GM12874 (cell line): ENCODE data around the gene LHFPL3.

Experiments
- TF ChIP-seq, protein P1 (sequence below): IDR thresholded peaks from 2 replicates; pipeline ENCODE4 v1.5.1; 2011; ENCODE audit warnings: low read depth, mild to moderate bottlenecking, control low read depth, low read length, moderate library complexity; ENCODE audit not compliant: insufficient read depth

The LHFPL3 gene

DNA sequence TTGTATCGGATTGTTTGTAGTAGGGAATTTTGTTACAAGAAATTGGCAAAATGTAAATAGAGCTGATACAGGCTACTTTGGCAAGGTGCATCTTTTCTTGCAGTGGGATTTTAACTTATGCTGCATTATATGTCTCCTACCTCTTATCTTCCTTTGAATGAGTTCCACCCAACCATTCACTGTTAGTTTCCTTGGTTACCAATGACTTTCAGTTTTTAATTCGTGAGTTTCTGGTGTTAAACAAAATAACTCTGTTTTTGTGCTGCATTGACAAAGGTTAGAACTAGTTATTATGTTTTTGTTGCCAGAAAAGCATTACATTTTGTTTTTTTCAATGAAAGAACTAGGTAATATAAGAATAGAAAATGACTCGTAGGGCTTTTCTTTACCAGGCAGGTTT lies 327.2 kb downstream of the LHFPL3 start:
- TF ChIP-seq, protein P1, sequence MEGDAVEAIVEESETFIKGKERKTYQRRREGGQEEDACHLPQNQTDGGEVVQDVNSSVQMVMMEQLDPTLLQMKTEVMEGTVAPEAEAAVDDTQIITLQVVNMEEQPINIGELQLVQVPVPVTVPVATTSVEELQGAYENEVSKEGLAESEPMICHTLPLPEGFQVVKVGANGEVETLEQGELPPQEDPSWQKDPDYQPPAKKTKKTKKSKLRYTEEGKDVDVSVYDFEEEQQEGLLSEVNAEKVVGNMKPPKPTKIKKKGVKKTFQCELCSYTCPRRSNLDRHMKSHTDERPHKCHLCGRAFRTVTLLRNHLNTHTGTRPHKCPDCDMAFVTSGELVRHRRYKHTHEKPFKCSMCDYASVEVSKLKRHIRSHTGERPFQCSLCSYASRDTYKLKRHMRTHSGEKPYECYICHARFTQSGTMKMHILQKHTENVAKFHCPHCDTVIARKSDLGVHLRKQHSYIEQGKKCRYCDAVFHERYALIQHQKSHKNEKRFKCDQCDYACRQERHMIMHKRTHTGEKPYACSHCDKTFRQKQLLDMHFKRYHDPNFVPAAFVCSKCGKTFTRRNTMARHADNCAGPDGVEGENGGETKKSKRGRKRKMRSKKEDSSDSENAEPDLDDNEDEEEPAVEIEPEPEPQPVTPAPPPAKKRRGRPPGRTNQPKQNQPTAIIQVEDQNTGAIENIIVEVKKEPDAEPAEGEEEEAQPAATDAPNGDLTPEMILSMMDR: no peak

DNA sequence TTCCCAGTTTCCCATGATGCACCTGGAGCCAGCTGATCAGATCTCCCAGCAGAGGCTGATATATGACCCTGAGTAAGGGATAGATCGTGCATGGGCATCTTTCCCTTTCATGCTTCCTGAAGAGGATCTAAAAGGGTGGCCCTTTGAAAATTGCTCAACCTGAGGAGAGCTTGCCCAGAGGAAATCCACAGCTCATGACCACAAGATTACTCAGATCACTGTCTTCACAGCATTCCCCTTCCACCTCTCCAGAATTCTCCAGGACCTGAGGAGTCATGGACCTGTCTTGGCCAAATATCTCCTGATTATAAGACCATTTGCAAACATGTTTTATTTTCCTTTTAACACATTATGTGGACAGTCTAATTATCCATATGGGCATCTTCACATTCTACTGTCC lies 328.1 kb downstream of the LHFPL3 start:
- TF ChIP-seq, protein P1: no peak

DNA sequence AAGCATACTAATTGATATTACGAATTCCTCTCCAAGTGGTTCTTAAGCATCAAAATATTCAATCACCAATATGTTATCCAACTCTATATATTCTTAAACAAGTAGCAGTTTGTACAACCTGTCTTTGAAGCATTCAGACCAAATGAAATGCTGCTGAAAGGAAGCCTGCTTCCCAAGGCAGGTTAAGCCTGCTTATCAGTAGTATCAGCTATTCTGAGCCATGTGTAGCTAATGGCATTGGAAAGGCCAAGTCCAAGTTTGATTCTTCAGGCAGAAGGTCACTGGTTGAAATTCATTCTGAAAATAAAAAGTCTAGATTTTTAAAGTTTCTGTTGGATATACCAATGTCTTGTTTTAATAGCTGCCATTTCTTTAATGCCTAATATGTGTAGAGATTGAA lies 328.7 kb downstream of the LHFPL3 start:
- TF ChIP-seq, protein P1: no peak

DNA sequence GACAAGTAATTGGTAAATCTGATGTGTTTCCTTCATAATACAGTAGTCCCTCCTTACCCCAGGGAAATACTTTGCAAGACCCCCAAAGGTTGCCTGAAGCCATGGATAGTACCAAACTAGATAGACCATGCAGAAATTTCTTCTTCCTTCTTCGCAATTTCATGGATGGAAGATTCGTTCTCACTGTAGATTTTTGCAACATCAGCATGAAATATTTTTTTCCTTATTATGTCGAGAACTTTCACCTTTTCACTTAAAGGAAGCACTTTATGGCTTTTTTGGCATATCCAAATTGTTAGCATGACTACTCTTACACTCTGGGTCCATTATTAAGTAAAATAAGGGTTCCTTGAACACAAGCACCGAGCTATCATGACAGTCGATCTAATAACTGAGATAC lies 333.2 kb downstream of the LHFPL3 start:
- TF ChIP-seq, protein P1: no peak

DNA sequence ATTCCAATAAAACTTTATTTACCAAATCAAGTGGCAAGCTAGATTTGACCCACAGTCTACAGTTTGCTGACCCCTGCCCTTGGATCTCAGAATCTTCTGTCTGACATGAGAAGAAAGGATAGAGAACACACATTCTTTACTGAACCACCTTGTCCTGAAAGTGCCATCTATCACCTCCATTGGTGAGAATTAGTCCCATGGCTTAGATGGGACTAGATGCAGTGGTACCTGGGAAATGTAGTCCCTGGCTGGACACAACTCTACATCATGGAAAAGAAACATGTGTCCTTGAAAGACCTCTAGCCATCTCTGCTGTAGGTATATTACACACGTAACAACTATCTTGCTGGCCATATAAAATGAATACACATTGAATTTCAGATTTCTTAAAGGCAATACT lies 336.2 kb downstream of the LHFPL3 start:
- TF ChIP-seq, protein P1: no peak

DNA sequence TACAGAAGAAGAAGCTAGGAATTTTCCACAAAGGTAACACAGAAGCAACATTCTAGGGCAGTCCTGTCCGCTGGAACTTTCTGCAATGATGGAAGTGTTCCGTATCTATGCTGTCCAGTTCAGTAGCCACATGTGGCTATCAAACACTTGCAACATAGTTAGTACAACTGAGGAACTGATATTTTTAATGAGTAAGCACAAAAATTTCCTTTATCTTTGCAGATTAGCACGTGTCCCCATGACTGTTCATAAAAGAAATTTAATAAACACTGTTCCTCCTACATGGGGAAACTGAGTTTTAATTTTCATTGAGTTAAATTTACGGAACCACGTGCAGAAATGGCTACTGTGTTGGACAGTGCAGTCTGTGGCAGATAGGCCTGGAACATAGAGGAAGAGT lies 349.2 kb downstream of the LHFPL3 start:
- TF ChIP-seq, protein P1: no peak

DNA sequence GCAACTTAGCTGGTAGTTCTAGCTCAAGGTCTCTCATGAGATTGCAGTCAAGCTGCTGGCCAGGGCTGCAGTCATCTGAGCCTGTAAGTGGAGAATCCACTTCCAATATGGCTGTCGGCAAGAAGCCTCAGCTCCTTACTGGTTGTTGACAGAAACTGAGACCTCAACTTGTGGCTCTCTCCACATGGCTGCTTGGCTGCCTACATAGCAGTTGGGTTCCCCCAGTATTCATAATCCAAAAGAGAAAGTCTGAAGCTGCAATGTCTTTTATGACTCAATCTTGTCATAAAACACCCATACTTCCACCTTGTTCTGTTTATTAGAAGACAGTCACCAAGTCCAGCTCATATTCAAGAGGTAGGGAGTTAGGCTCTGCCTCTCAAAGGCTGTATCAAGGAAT lies 350.7 kb downstream of the LHFPL3 start:
- TF ChIP-seq, protein P1: no peak

DNA sequence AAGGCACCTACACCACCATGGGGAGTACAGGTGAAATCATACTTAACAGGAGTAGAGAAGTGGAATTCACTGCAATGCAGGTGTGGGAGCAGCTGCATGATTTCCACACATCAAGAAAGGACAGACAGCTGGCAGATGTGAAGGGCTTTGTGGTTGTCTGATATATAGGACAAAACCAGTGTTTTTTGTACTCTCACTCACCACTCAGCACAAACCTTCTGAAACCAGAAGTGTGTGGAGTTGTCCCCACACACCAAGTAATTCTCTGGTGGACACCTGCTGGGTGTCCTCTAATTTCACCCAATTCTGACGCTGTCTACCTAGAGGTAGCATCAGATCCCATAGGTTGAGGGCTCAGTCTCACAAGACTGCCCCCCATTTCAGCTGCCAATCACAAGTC lies 357.9 kb downstream of the LHFPL3 start:
- TF ChIP-seq, protein P1: no peak
